Measurements from ENCODE around the gene FUNDC1. TPM values are rescaled to one million over a fixed set of nuclear protein-coding genes. Genes with fewer than 3 reads are reported as not detected.

Gene FUNDC1
- total RNA-seq, 1 donor from 2014 or later = 6.6 TPM

- H3K27me3 Mint-ChIP-seq = no peaks in the 10 kb centered on the region
- no peak overlapping the region for H3K4me3 Mint-ChIP-seq
- intact Hi-C loops (cut with micrococcal nuclease) = no loop called here
- no peak for ATAC-seq (ENCODE audit: low read depth)
- no peaks in the 10 kb centered on the region for H3K4me1 Mint-ChIP-seq
- H3K36me3 Mint-ChIP-seq (ENCODE audit: low read depth) = no peaks in the 10 kb centered on the region
- no peak for TF ChIP-seq CTCF (IDR thresholded peaks at IDR 0.05)
- H3K27ac Mint-ChIP-seq = no peak overlapping the region
- CTCF ChIA-PET = no interaction called here
- H3K9me3 Mint-ChIP-seq = no peaks in the 10 kb centered on the region
- no peak for DNase-seq
- POLR2A ChIA-PET = no interaction called here
Observed at GRCh38 chrX:44483965-44484606, 58.6 kb downstream of the FUNDC1 start.

- Mint-ChIP-seq H3K9me3 (no peaks in the 10 kb centered on the region), H3K27ac (no peak overlapping the region), H3K4me1 (no peaks in the 10 kb centered on the region), H3K4me3 (no peak overlapping the region), H3K27me3 (no peaks in the 10 kb centered on the region), H3K36me3 (ENCODE audit: low read depth) (no peaks in the 10 kb centered on the region)
- CTCF ChIA-PET = no interaction called here
- TF ChIP-seq CTCF (IDR thresholded peaks at IDR 0.05) = no peak
- intact Hi-C loops (cut with micrococcal nuclease) = no loop called here
- DNase-seq = no peak
- no peak for ATAC-seq (ENCODE audit: low read depth)
- POLR2A ChIA-PET = no interaction called here
Observed at GRCh38 chrX:44482575-44482974, 60.1 kb downstream of the FUNDC1 start.

GRCh38 chrX:44480591-44480990 is 62.1 kb downstream of the FUNDC1 start:
- no peak for TF ChIP-seq CTCF (IDR thresholded peaks at IDR 0.05)
- ChIA-PET POLR2A (no interaction called here), CTCF (no interaction called here)
- Mint-ChIP-seq H3K27me3 (no peaks in the 10 kb centered on the region), H3K27ac (no peak overlapping the region), H3K4me1 (no peaks in the 10 kb centered on the region), H3K36me3 (ENCODE audit: low read depth) (no peaks in the 10 kb centered on the region), H3K4me3 (no peak overlapping the region), H3K9me3 (no peaks in the 10 kb centered on the region)
- no peak for ATAC-seq (ENCODE audit: low read depth)
- intact Hi-C loops (cut with micrococcal nuclease) = no loop called here
- DNase-seq = no peak

GRCh38 chrX:44474410-44474809 is 68.2 kb downstream of the FUNDC1 start:
- ATAC-seq (ENCODE audit: low read depth) = no peak
- intact Hi-C loops (cut with micrococcal nuclease) = no loop called here
- no peak for TF ChIP-seq CTCF (IDR thresholded peaks at IDR 0.05)
- Mint-ChIP-seq H3K27ac (no peak overlapping the region), H3K9me3 (no peaks in the 10 kb centered on the region), H3K4me1 (no peaks in the 10 kb centered on the region), H3K4me3 (no peak overlapping the region), H3K36me3 (ENCODE audit: low read depth) (no peaks in the 10 kb centered on the region), H3K27me3 (no peaks in the 10 kb centered on the region)
- ChIA-PET CTCF (no interaction called here), POLR2A (no interaction called here)
- DNase-seq = no peak

Other genes starting within 250 kb of the FUNDC1 start
- gene EFHC2, start 199.2 kb downstream of the FUNDC1 start, total RNA-seq = not detected in 2 replicates